HT1080 (cell line): Measurements from ENCODE around the gene RNU5B-1. TPM values are rescaled to one million over a fixed set of nuclear protein-coding genes. Genes with fewer than 3 reads are reported as not detected.

Source experiments
- DNase-seq: peaks from one replicate; pipeline ENCODE4 v3.0.0-alpha.2; 2015; ENCODE audit warnings: low read depth
- total RNA-seq: library from RNA; depleted of rRNA; stranded (reverse); fragments of >200 nt; shearing (Covaris generic); gene quantifications from 2 replicates; pipeline ENCODE4 v1.2.3, GENCODE V29; 2014

The RNU5B-1 gene
- total RNA-seq, 1 experiment from 2014 or later: not detected

- DNase-seq: no peak
Observed at GRCh38 chr15:65287520-65287855, 17.0 kb upstream of the RNU5B-1 start.

GRCh38 chr15:65289261-65289854, 15.1 kb upstream of the RNU5B-1 start:
- DNase-seq: no peak

DNA sequence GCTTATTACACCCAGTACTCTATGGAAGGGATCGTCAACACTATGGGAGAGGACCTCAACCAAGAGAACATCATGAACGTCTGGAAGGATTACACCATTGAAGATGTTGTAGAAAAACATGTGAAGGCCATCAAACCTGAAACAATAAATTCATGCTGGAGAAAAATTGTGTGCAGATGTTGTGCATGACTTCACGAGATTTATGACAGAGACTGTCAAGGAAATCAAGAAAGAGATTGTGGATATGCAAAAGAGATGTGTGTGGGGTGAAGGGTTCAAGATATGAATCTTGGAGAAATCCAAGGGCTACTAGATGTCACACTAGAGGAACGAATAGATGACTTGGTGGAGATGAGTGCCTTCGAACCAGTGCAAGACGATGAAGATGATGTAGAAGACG, 14.2 kb upstream of the RNU5B-1 start:
- DNase-seq: no peak

DNA sequence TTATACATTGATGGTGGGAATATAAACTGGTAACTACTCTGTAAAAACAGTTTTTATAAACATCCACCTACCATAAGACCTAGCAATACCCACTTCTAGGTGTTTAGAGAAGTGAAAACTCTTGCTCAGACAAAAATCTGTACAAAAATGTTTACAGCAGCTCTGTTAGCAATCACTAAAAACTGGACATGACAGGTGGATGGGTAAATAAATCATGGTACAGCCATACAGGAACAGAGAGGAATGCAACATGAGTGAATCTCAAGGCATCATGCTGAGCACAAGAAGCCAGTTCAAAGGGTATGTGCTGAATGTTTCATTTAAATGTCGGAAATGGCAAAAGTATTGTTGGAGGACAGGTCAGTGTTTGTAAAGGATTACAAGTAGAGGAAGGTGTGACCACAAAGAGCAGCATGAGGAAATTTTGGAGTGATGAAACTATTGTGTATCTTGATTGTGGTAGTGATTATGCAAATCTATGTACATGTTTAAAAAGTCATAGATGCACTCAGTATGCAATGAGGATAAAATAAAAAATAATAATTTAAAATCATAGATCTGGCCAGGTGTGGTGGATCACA, 11.4 kb upstream of the RNU5B-1 start:
- DNase-seq: no peak

DNA sequence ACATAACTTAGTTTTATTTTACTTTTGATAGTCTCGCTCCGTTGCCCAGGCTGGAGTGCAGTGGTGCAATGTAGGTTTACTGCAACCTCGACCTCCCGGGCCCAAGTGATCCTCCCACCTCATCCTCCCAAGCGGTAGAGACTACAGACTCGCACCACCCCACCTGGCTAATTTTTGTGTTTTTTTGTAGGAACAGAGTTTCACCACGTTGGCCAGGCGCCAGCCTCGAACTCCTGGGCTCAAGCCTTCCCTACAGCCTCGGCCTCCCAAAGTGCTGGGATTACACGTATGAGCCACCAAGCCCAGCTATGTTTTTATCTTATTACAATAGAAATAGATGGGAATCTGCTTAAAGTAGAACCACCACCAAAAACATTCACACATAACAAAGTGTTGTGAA, 5.7 kb upstream of the RNU5B-1 start:
- no peak for DNase-seq

DNA sequence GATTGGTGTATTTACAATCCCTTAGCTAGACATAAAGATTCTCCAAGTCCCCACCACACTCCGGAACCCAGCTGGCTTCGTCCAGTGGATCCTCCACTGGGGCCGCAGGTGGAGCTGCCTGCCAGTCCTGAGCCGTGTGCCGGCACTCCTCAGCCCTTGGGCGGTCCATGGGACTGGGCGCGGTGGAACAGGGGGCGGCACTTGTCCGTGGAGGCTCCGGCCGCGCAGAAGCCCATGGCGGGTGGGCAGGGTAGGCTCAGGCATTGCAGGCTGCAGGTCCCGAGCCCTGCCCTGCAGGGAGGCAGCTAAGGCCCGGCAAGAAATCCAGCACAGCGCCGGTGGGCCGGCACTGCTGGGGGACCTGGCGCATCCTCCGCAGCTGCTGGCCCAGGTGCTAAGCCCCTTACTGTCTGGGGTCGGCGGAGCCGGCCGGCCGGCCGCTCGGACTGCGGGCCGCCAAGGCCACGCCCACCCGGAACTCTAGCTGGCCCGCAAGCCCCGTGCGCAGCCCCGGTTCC, 3.5 kb upstream of the RNU5B-1 start:
- no peak for DNase-seq

- no peak for DNase-seq
Observed at GRCh38 chr15:65302061-65302460, 2.4 kb upstream of the RNU5B-1 start.

- peak; percentile 67 for DNase-seq
Observed at GRCh38 chr15:65303687-65304380, 643 bp upstream of the RNU5B-1 start.

DNA sequence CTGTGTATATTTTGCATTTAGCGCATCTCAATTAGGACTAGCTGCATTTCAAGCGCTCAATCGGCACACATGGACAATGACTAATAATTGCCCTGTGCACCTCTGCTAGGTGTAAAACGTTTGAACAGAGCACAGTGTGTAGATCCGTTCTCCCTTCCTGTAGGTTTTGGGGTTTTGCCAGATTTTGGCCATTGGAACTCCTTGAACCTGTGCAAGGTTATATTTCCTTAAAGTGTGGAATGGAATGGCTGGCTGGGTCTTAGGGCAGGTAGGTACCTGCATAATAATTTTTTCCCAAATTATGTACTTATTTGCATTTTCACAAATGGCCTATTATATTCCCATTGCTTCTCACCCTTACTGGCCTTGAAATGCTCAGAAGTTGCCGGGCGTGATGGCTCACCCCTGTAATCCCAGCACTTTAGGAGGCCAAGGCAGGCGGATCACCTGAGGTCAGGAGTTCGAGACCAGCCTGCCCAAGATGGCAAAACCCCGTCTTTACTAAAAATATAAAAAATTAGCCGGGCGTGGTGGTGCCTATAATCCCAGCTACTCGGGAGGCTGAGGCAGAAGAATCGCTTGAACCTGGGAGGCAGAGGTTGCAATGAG, 777 bp downstream of the RNU5B-1 start:
- DNase-seq: no peak

DNA sequence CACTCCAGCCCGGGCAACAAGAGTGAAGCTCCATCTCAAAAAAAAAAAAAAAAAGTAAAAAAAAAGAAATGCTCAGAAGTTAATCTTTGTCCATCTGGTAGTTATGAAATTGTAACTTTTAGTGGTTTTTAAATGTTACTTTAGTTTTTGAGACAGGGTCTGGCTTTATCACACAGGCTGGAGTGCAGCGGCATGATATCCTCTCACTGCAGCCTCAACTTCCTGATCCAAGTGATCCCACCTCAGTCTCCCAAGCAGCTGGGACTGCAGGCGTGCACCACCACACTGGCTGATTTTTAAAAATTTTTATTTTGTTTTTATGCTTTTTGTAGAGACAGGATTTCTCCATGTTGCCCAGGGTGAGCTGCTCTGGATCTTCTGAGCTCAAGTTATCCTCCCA, 1.3 kb downstream of the RNU5B-1 start:
- no peak for DNase-seq

DNA sequence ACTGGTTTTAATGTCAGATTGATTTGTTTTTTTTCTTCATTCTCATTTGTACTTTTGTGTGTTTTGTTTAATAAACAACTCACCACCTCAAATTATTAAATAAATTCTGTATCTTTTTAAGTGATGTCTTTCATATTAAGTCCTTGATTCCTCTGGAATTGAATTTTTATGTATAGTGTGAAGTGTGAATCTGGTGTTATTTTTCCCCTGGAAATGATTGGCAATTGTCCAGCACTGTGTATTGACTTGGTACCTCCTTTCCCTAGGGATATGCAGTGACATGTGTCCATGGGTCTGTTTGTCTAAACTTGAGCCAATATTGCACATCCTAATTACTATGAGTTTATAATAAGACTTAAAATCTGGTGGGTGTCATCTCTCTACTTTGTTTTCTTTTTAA, 2.1 kb downstream of the RNU5B-1 start:
- no peak for DNase-seq

DNA sequence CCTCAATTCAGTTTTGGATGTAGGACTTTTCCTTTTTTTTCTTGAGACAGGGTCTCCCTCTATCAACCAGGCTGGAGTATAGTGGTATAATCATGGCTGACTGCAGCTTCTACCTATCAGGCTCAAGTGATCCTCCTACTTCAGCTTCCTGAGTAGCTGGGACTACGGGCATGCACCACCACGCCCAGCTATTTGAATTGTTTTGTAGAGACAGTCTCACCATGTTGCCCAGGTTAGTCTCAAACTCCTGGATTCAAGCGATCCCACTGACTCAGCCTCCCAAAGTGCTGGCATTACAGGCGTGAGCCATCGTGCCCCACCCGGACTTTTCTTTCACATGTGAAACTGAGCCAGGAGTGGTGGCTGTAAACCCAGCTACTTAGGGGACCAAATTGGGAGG, 3.5 kb downstream of the RNU5B-1 start:
- no peak for DNase-seq

DNA sequence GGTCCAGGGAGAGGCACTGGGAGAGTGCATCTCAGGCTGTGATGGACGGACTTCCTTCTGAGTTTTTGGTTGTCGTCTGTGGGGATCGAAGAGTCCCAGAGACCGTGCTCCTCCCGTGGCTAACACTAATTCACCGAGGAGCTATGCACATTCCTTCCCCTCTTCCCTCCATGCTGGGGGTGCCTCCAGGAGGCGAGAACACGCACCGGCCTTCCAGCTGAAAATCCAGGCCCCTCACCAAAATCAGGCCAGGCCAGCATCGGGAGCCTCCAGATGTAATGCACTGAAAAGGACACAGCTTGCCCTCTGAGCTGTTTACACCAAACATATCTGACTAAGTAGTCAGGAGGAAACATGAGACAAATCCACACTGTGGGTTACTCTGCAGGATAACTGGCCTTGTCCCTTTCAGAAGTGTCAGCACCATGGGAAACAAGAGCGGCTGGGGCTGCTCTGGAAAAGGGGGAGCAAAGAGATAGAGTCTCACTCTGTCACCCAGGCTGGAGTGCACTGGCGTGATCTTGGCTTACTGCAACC, 5.5 kb downstream of the RNU5B-1 start:
- DNase-seq: no peak

GRCh38 chr15:65310431-65311137, 6.1 kb downstream of the RNU5B-1 start:
- no peak for DNase-seq

GRCh38 chr15:65311760-65312159, 7.3 kb downstream of the RNU5B-1 start:
- no peak for DNase-seq

- no peak for DNase-seq
Observed at GRCh38 chr15:65312400-65312916, 8.0 kb downstream of the RNU5B-1 start.

GRCh38 chr15:65318870-65319356, 14.4 kb downstream of the RNU5B-1 start:
- peak; percentile 78 for DNase-seq

GRCh38 chr15:65323071-65323511, 18.6 kb downstream of the RNU5B-1 start:
- peak; percentile 44 for DNase-seq

GRCh38 chr15:65326117-65326526, 21.6 kb downstream of the RNU5B-1 start:
- no peak for DNase-seq

GRCh38 chr15:65326818-65327217, 22.3 kb downstream of the RNU5B-1 start:
- no peak for DNase-seq
